ENCODE results near the gene HMX1. TPM values are rescaled to one million over a fixed set of nuclear protein-coding genes. Genes with fewer than 3 reads are reported as not detected.

The HMX1 gene
- total and polyA plus RNA-seq, 10 of the 15 experiments (the other 5 are each of a cell fraction or from before 2014, with no cell fraction given): not detected

DNA sequence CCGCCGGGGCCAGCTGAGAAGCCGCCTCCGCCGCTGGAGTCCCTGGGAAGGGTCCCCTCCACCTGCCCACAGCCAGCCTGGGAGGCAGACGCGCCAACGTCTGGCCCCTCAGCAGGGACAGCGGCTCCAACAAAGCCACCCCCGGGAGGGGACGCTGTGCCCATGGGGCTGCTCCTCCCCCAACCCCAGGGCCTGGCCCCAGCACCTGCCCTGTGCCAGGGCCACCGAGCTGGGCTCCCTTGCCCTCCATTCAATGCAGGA is 6.1 kb upstream of the HMX1 start:
- H3K27me3 ChIP-seq (replicated peaks in 1 of 2; ENCODE audit: control insufficient read depth in 2 of 2, insufficient read depth in 2 of 2, low read length in 1 of 2): no peaks in the 10 kb centered on the region; a peak in 1 of 4 replicates
- intact Hi-C loops (cut with micrococcal nuclease; ENCODE audit: unreplicated experiment) (no loop called here), in situ Hi-C loops (cut with MboI) (no loop called here)
- SMC1A ChIA-PET (ENCODE audit: uncharacterized antibody, unreplicated experiment): no interaction called here
- H3K9me3 ChIP-seq (replicated peaks; ENCODE audit: control insufficient read depth, insufficient read depth, low read length): no peaks in the 10 kb centered on the region; the same call in 2 of the 3 replicates
- H3K9ac ChIP-seq (ENCODE audit: control insufficient read depth, insufficient read depth, low read length): no peak overlapping the region
- H3K79me2 ChIP-seq (ENCODE audit: control insufficient read depth, insufficient read depth, low read length): no peaks in the 10 kb centered on the region
- TF ChIP-seq, protein P1, sequence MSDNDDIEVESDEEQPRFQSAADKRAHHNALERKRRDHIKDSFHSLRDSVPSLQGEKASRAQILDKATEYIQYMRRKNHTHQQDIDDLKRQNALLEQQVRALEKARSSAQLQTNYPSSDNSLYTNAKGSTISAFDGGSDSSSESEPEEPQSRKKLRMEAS (IDR thresholded peaks at IDR 0.05; ENCODE audit: low read depth, low read length): no peak
- TF ChIP-seq POLR2A (IDR thresholded peaks at IDR 0.05; ENCODE audit: low read depth, low read length): no peak
- no peak for TF ChIP-seq USF1 (IDR thresholded peaks at IDR 0.05; ENCODE audit: borderline replicate concordance, extremely low read length, insufficient read depth, low read depth, low read length)
- no peak for TF ChIP-seq FOXM1 (IDR thresholded peaks at IDR 0.05; ENCODE audit: low read depth, low read length)
- TF ChIP-seq NR2C1 (IDR thresholded peaks at IDR 0.05): no peak
- TF ChIP-seq ZNF274 (IDR thresholded peaks at IDR 0.05; ENCODE audit: insufficient read depth, insufficient read length): no peak
- no peak for TF ChIP-seq NFYB (IDR thresholded peaks at IDR 0.05; ENCODE audit: insufficient read depth, low read depth, low read length)
- no peak for TF ChIP-seq POLR2AphosphoS2 (IDR thresholded peaks at IDR 0.05; ENCODE audit: low read depth, low read length)
- TF ChIP-seq USF2 (IDR thresholded peaks at IDR 0.05; ENCODE audit: borderline replicate concordance, low read depth, low read length): no peak
- no peak for TF ChIP-seq GATAD2B (conservative IDR thresholded peaks at IDR 0.05; ENCODE audit: low read depth)
- BruUV-seq (replicated peaks): no TSS peak
- H4K20me1 ChIP-seq (ENCODE audit: control insufficient read depth, insufficient read depth): no peaks in the 10 kb centered on the region
- H3K4me2 ChIP-seq (ENCODE audit: control insufficient read depth, insufficient read depth): no peak overlapping the region
- RAD21 ChIA-PET (ENCODE audit: unreplicated experiment): no interaction called here
- no peak overlapping the region for H3K4me3 ChIP-seq
- DNase-seq (ENCODE audit: low read depth, low spot score) (no peak), FAIRE-seq (no peak), ATAC-seq (no peak)
- no peak overlapping the region for H2AFZ ChIP-seq (ENCODE audit: control insufficient read depth, low read depth, low read length)
- no peaks in the 10 kb centered on the region; a peak in 1 of 4 replicates for H3K36me3 ChIP-seq (ENCODE audit: control insufficient read depth in 2 of 2, insufficient read depth in 2 of 2, low read length in 1 of 2)
- POLR2A ChIA-PET: no interaction called here
- 0% methylated on average over 12 of the region's 12 CpGs for WGBS (ENCODE audit: insufficient coverage, insufficient replicate concordance, low lambda C conversion rate, missing lambda C conversion rate)
- CTCF ChIA-PET: no interaction called here
- H3K27ac ChIP-seq (ENCODE audit: control insufficient read depth, insufficient read depth): no peak overlapping the region
- no peaks in the 10 kb centered on the region for H3K4me1 ChIP-seq (ENCODE audit: control insufficient read depth, insufficient read depth, low read length)
